Cerebellar cortex (tissue), 1 donor: ENCODE results near the gene SLC5A1.

Experiments
- DNase-seq: peaks from one replicate; pipeline ENCODE4 v3.0.0-alpha.2; 2015; ENCODE audit warnings: low spot score

SLC5A1 gene

GRCh38 chr22:32050678-32051515 lies 7.8 kb downstream of the SLC5A1 start:
- DNase-seq: no peak

GRCh38 chr22:32052244-32052643 lies 9.2 kb downstream of the SLC5A1 start:
- no peak for DNase-seq

- no peak for DNase-seq
Observed at GRCh38 chr22:32052936-32053791, 10.1 kb downstream of the SLC5A1 start.

GRCh38 chr22:32055069-32055468 lies 12.0 kb downstream of the SLC5A1 start:
- DNase-seq: no peak

- no peak for DNase-seq
Observed at GRCh38 chr22:32058656-32059260, 15.7 kb downstream of the SLC5A1 start.

- DNase-seq: no peak
Observed at GRCh38 chr22:32059426-32059825, 16.4 kb downstream of the SLC5A1 start.

- no peak for DNase-seq
Observed at GRCh38 chr22:32063701-32064100, 20.6 kb downstream of the SLC5A1 start.

- no peak for DNase-seq
Observed at GRCh38 chr22:32066820-32067219, 23.8 kb downstream of the SLC5A1 start.

GRCh38 chr22:32067613-32068012 lies 24.6 kb downstream of the SLC5A1 start:
- DNase-seq: no peak

- DNase-seq: no peak
Observed at GRCh38 chr22:32069579-32070372, 26.7 kb downstream of the SLC5A1 start.

- DNase-seq: no peak
Observed at GRCh38 chr22:32073262-32073661, 30.2 kb downstream of the SLC5A1 start.

- DNase-seq: no peak
Observed at GRCh38 chr22:32073823-32074380, 30.8 kb downstream of the SLC5A1 start.

- no peak for DNase-seq
Observed at GRCh38 chr22:32075997-32076760, 33.1 kb downstream of the SLC5A1 start.

- no peak for DNase-seq
Observed at GRCh38 chr22:32076761-32077084, 33.7 kb downstream of the SLC5A1 start.

GRCh38 chr22:32077151-32077550 lies 34.1 kb downstream of the SLC5A1 start:
- DNase-seq: no peak

- no peak for DNase-seq
Observed at GRCh38 chr22:32079130-32080089, 36.3 kb downstream of the SLC5A1 start.

GRCh38 chr22:32080904-32081303 lies 37.8 kb downstream of the SLC5A1 start:
- DNase-seq: peak; percentile 28

- no peak for DNase-seq
Observed at GRCh38 chr22:32082331-32082730, 39.3 kb downstream of the SLC5A1 start.

- no peak for DNase-seq
Observed at GRCh38 chr22:32083000-32083399, 39.9 kb downstream of the SLC5A1 start.

- DNase-seq: no peak
Observed at GRCh38 chr22:32083814-32084213, 40.8 kb downstream of the SLC5A1 start.
